GM21717 (cell line): Measurements from ENCODE around the gene HACL1.
"Not testable (repeated sequence)": the region's sequence is repeated elsewhere in the genome, so short reads cannot be mapped to it uniquely, and the experiment has no call there.

Experiments
- ATAC-seq: cut with Tn5 transposase; IDR thresholded peaks from one replicate; pipeline ENCODE4 v1.9.1; 2021; ENCODE audit warnings: mild to moderate bottlenecking, moderate library complexity; ENCODE audit not compliant: unreplicated experiment

Gene HACL1

DNA sequence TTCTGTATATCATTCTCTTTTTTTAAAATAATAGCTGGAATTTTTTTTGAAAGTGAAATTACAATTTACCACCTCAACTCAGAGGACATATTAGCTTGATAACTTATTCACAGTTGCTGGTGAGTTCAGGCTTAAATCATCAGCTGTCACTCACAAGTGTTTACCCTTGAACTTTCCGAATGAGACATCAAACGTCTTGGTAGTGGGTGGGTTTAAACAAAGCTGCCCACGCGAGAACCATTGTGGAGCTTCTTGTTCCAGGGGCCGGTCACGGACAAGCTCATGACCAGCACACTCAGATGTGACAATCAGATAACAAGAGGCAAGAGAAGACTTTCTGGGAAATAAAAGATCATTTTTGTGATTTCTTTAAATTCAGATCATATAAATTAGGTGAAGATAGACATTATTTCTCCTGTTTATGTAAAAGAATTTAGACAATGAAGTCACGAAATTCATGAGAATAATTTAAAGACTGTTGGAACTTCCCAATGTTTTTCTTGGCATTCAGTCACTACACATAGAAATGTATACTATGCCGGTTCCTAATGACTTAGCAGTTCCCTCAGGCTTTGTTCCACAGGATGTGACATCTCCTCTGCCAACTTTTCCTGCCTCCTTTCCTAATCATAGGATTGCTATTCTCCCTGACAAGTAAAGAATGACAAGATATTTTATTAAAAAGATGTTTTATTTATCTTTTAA lies 29.4 kb upstream of the HACL1 start:
- ATAC-seq: peak; percentile 44

DNA sequence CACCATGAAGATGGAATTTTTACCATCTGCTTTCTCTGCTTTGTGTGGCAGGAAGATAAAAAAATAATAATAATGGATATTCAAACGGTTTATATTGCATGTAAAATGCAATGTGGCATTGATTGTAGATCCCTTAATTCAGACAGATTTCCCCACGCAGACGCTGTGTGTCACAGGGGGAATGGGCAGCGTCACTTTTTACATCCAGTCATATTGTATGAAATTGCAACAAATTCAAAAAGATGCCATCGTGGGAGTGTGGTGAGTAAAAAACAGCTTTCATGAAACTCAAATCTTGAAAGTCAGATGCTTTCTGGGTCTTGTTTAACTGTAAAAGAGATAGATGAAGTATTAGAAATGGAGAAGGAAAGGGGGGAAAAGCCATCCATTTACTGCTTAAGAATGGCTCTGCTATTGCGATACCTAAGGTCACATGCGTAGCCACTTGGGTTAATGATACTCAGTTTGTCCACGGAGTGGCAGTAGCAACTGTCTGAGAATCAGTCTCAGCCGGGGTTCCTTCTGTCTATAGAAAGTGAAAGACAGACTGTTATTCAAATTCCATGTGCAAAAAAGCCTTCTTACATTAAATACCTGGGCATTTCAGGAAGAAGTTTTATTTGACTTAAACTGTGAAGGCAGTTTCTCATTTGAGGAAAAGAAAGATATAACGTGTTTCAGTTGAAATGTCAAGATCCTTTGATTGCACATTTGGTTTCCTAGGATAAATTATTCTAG lies 28.7 kb upstream of the HACL1 start:
- peak; percentile 90 for ATAC-seq

DNA sequence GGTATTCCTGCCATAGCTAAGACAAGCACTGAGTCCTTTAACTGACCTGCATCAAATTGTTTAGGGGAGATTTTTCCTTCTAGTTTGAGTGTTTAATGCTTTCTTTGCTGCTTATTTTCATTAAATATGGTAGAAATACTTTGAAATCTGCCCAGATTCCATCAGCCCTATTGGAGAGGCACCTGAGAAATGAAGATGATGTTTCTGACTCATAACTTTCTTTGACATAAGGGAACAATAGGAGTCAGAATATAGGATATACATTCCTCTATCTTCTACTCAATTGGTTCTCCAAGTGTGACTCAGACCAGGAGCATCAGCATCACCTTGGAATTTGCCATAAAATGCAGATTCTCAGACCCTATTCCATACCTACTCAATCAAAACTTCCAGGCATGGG lies 27.6 kb upstream of the HACL1 start:
- ATAC-seq: no peak

DNA sequence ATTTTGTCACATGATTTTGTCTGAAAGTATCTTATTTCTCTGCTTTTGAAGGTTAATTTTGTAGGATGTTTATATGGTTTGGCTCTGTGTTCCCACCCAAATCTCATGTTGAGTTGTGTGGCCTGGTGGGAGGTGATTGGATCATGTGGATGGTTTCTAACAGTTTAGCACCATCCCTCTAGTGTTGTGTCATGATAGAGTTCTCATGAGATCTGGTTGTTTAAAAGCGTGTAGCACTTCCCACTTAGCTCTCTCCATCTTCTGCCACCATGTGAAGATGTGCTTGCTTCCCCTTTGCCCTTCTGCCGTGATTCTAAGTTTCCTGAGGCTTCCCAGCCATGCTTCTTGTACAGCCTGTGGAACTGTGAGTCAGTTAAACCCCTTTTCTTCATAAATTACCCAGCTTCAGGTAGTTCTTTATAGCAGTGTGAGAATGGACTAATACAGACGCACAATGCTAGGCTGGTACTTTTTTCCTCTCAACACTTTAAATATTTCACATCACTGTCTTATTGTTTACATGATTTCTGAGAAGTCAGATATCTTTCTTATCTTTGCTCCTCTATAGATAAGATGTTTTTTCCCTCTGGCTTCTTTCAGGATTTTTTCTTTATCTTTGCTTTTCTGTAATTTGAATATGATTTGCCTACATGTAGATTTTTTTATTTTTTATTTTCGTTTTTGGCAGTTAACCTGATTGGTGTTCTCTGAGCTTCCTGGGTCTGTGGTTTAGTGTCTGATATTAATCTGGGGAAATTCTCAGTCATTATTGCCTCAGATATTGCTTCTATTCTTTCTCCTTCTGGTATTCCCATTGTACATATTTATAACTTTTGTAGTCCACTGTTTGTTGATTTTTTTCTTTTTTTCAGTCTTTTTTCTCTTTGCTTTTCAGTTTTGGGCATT lies 22.4 kb upstream of the HACL1 start:
- ATAC-seq: no peak

DNA sequence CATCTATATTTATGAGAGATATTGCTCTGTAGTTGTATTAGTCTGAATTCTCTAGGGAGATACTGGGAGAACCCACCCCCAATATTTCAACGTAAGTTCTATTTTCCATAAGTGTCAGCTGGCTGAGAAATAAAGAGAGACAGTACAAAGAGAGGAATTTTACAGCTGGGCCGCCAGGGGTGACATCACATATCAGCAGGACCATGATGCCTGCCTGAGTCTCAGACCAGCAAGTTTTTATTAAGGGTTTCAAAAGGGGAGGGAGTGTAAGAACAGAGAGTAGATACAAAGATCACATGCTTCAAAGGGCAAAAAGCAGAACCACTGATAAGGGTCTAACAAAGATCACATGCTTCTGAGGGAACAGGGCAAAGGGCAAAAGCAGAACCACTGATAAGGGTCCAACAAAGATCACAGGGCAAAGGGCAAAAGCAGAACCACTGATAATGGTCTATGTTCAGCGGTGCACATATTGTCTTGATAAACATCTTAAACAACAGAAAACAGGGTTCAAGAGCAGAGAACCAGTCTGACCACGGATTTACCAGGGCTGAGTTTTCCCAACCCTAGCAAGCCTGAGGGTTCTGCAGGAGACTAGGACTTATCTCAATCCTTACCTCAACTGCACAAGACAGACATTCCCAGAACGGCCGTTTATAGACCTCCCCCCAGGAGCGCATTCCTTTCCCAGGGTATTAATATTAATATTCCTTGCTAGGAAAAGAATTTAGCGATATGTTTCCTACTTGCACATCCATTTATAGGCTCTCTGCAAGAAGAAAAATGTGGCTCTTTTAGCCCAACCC lies 18.5 kb upstream of the HACL1 start:
- not testable (repeated sequence) for ATAC-seq

DNA sequence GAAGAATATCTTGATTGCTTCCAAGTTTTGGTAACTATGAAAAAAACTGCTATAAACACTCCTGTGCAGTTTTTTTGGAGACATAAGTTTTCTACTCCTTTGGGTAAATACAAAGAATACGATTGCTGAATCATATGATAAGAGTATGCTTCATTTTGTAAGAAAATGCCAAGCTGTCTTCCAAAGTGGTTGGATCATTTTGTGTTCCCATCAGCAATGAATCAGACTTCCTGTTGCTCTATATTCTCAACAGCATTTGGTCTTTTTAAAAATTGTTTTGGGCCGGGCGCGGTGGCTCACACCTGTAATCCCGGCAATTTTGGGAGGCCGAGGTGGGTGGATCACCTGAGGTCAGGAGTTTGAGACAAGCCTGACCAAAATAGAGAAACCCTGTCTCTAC lies 14.7 kb upstream of the HACL1 start:
- no peak for ATAC-seq

DNA sequence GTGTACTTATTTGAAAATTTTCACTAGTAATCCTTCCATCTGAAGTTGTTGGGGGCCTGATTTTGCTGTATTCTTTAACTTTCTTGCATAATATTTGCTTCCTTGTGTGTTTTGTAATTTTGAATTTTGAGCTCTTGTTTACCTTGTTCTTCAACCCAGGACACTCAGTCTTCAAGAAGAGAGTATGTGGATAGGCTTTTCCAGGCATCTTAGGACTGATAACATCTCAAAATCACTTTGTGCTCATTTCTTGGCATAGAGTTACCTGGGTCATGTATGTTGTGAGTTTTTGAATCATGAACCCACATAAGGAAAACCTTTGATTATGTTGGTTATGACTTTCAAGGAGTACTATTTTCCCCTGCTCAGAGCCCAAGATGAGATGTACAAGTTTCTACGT lies 13.6 kb upstream of the HACL1 start:
- ATAC-seq: no peak

DNA sequence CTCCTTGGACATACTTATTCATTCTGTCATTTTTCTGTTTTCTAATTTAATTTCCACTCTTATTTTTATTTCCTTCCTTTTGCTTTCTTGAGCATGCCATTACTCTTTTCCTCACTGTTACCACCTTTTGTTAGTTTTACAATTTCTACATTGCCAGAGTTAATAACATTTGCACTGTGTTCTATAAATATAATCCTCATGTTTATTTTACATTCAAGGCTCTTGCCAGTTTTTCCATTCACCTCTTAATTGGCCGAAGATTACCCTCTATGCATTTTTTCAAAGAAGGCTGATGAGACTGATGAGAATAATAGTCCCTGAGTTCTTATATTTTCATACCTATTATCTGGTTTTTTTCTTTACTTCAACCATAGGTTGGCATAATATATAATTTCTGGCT lies 10.6 kb upstream of the HACL1 start:
- no peak for ATAC-seq

DNA sequence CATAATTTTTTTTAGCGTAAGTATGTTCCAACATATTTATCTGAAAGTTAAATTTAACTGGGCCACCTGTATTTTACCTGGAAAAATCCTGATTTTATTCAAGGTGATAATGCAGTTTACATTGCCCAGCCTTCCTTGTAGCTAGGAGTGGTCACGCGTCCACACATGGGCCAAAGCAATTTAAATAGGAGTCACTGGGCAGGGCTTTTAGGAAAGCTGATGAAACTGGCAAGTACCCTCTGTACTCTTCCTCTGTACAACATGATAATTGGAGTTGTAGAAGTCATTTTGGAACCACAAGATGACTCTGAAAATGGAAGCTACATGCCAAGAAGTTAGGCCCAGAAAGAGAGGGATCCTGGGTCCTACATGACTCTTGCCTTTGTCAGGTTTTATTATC lies 9.6 kb upstream of the HACL1 start:
- no peak for ATAC-seq

DNA sequence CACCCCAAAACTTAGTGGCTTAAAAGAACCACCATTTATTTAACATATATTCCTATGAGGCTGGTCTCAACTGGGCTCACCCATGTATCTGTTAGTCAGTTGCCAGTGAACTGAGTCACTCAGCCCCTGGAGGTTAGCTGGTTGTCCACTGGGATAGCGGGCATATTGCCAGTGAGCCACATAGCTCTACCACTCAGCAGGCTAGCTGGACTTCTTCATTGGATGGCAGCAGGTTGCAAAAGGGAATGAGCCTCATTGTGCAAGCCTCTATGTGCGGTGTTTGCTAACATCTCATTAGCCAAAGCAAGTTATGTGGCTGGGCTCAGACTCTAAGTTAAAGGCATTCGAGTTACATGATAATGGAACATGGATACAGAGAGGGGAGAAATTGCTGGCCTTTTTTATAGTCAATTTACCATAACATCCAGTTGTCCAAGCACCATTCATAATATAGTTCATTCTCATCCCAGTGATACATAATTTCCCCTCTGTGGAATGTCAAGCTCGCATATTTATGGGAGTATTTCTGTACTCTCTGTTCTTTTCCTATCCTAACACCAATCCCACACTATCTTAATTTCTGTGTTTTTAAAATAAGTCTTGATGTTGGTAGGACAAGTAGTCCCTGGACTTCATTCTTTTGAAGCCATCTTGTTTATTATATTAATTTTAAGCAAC lies 8.9 kb upstream of the HACL1 start:
- ATAC-seq: no peak

DNA sequence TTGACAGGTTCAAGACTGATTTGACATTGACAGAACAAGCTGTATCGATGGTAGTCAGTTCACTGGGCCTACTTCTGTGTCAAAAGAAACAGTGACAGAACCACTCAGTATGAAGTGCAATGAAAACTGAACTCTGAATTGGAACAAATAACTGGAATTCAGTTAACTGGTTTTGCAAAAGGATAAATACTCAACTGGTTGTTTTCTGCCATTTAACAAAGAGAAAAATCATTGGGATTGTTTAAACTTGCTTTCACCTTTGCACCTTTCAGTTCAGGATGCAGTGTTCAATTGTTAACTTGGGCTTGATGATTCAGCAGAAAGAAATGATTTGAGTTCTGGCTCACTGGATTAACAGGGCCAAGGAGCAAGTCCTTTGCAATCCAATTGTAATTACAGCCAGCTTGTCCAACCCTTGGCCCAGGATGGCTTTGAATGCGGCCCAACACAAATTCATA lies 5.1 kb upstream of the HACL1 start:
- ATAC-seq: no peak

DNA sequence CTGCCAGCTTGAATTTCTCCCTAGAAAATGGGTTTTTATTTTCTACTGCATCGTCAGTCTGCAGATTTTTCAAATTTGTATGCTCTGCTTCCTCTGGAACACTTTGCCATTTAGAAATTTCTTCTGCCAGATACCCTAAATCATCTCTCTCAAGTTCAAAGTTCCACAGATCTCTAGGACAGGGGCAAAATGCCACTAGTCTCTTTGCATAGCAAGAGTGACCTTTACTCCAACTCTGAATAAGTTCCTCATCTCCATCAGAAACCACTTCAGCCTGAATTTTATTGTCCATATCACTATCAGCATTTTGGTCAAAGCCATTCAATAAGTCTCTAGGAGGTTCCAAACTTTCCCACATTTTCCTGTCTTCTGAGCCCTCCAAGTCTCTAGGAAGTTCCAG lies 3.2 kb upstream of the HACL1 start:
- not testable (repeated sequence) for ATAC-seq

DNA sequence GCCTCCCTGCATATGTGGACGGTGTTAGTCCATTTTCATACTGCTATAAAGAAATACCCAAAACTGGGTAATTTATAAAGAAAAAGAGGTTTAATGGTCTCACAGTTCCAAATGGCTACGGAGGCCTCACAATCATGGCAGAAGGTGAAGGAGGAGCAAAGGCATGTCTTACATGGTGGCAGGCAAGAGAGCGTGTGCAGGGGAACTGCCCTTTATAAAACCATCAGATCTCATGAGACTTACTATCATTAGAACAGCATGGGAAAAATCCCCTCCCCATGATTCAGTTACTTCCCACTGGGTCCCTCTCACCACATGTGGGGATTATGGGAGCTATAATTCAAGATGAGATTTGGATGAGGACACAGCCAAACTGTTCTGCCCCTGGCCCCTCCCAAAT lies 1.4 kb upstream of the HACL1 start:
- not testable (repeated sequence) for ATAC-seq

DNA sequence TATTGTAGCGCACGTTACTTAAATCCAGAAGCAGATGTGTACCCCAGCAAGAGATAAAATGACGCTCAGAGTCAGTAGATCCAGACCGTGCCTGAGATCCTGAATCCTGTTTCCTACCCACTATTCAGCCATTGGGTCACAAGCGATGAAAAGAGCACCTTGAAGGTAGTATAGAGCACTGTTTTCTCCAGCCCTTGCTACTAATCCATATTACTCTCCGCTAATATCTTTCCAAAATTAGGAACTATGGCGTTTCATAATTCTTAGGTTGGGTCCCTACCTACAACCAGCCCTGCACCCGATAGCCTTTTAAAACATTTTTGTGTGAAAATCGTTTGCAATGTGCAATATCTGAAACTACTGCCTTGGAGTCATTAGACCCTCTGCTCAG lies 772 bp upstream of the HACL1 start:
- ATAC-seq: peak; percentile 15

DNA sequence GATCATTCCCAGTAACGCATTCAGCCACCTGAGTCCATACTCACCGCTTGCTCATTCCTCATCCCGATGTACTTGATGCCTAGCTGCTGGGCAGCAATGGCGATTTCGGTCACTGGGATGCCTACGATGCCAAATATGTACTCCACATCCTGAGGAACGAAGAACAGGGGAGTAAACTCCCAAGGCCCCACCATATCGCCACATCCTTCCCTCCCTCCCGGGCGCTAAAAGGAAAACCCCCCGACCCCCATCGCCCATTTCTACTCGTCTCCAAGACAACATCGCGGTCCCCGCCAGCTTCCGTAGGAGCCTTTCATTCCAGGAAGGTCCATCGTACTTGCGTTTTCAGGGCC lies 347 bp downstream of the HACL1 start:
- peak; percentile 4 for ATAC-seq

DNA sequence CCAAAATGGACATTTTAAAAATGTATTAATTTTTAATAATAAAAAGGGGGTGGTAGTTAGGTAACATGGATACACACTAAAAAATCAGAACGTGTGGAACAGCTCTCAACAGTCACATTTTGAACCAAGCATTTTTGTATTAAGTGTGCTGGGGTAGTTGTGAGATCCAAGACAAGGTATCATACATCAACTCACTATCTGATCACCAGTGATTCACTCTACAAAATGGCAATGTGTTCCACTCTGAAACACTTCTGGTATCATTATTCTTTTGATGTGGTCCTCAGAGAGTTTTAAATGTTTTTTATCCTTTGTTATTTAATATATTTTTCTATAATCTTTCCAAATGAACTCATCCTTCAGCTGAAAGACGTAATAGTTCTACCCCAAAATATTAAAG lies 5.4 kb downstream of the HACL1 start:
- no peak for ATAC-seq

DNA sequence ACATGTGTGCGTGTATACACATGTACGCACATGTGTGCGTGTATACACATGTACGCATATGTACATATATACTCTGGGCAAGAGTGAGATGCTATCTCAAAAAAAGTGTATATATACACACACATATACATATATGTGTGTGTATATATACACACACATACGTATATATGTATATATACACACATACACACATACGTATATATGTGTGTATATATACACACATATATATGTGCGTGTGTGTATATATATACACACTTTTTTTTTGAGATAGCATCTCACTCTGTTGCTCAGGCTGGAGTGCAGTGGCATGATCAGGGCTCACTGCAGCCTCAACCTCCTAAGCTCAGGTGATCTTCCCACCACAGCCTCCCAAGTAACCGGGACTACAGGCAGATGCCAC lies 8.4 kb downstream of the HACL1 start:
- no peak for ATAC-seq

DNA sequence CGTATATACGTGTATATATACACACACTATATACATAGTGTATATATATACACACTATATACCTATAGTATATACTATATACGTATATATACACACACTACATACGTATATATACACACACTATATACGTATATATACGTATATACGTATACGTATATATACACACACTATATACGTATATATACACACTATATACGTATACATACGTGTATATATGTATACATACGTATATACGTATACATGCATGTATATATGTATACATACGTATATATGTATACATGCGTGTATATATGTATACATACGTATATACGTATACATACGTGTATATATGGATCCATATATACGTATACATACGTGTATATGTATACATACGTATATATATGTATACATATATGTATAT lies 9.4 kb downstream of the HACL1 start:
- ATAC-seq: no peak

DNA sequence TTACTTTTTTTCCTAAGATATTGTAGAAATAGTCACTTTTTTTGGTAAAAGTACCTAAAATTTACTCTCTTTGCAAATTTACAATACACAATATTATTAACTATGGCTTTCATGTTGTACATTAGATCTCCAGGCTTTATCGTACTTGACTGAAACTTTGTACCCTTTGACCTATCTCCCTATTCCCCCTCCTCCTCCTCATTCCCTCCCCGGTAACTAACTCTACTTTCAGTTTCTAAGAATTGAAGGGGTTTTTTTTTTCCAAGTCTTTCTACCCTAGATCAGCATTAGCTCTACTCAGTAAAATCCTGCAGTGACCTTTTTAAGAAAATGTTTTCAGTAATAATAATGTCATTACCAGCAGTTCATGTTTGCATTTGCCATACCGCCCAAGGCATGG lies 10.1 kb downstream of the HACL1 start:
- no peak for ATAC-seq

DNA sequence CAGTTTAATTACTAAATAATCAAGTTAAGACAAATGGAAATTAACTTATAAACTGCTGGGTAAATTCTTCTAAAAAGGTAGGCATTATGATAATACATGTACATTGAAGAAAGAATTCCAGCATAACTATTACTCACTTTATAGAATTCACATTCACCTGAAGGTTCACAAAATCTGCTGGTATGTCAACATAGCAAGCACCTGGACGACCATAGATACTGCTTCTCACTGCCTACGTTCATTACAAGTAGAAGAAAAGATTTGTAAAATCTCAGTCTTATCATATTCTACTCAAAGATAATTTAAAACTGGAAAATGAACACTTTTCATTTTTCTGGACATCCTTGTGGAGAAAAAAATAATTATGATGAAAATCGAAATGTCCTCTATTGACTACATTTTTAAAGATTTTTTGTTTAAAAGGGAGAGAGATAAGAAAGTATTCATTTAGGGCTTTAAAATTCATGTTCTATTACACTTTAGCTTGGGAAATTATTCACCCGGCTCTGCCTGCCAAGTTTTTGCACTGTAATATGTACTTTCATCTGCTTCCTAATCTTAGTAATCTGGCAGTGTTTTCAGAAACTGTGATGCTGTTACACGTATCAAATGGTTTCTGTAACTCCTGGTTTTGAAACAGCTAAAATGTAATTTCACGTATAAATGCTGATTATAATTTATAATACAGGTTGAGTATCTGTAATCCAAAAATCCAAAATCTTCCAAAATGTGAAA lies 16.1 kb downstream of the HACL1 start:
- no peak for ATAC-seq
